Osteocyte (in vitro differentiated cells): ENCODE results near the gene SHE. TPM values are rescaled to one million over a fixed set of nuclear protein-coding genes. Genes with fewer than 3 reads are reported as not detected.

Experiments used
- DNase-seq: peaks from one replicate; pipeline ENCODE4 v3.0.0; 2021; ENCODE audit warnings: mixed read lengths; ENCODE audit not compliant: unreplicated experiment; ENCODE audit errors: extremely low spot score
- H3K27ac Mint-ChIP-seq: one replicate; pipeline ENCODE4 v1.8.0; 2021; ENCODE audit warnings: mild to moderate bottlenecking, mixed read lengths; ENCODE audit not compliant: unreplicated experiment
- H3K27me3 Mint-ChIP-seq: one replicate; pipeline ENCODE4 v1.8.0; 2021; ENCODE audit warnings: mixed read lengths; ENCODE audit not compliant: unreplicated experiment
- H3K36me3 Mint-ChIP-seq: one replicate; pipeline ENCODE4 v1.8.0; 2021; ENCODE audit warnings: mixed read lengths; ENCODE audit not compliant: unreplicated experiment
- H3K4me1 Mint-ChIP-seq: one replicate; pipeline ENCODE4 v1.8.0; 2021; ENCODE audit warnings: mixed read lengths; ENCODE audit not compliant: unreplicated experiment
- H3K4me3 Mint-ChIP-seq: one replicate; pipeline ENCODE4 v1.8.0; 2021; ENCODE audit warnings: mild to moderate bottlenecking, moderate library complexity, mixed read lengths; ENCODE audit not compliant: unreplicated experiment
- H3K9me3 Mint-ChIP-seq: one replicate; pipeline ENCODE4 v1.8.0; 2021; ENCODE audit warnings: mixed read lengths; ENCODE audit not compliant: unreplicated experiment
- total RNA-seq: library from RNA; stranded (reverse); gene quantifications from 2 replicates; pipeline ENCODE4 v1.2.1, GENCODE V29; 2021
- TF ChIP-seq, protein P1 (sequence below): fragments of 200-600 bp; sonication (generic); IDR thresholded peaks from 2 replicates; pipeline ENCODE4 v1.5.0; 2021; ENCODE audit warnings: antibody characterized with exemption, mild to moderate bottlenecking, moderate library complexity

Gene SHE
- total RNA-seq, 1 donor from 2014 or later: not detected

DNA sequence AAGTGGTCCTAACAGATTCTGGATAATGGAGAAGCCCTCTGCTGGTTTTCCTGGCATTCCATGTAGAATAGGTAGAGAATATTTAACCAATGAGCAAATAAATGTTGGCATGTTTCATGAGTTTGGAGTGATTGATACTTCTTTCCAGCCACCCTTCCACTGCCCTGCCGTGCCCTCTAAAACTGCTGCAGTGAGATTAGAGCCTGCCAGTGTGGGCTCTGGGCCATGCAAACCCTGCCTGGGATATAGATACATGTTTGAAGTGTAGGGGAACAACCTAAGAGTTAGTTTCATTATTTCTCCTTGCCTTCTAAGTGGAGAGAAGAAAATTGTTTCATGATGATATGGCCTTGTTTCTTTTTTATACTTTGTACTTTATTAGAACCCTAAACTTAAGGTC is 45.8 kb upstream of the SHE start:
- TF ChIP-seq, protein P1, sequence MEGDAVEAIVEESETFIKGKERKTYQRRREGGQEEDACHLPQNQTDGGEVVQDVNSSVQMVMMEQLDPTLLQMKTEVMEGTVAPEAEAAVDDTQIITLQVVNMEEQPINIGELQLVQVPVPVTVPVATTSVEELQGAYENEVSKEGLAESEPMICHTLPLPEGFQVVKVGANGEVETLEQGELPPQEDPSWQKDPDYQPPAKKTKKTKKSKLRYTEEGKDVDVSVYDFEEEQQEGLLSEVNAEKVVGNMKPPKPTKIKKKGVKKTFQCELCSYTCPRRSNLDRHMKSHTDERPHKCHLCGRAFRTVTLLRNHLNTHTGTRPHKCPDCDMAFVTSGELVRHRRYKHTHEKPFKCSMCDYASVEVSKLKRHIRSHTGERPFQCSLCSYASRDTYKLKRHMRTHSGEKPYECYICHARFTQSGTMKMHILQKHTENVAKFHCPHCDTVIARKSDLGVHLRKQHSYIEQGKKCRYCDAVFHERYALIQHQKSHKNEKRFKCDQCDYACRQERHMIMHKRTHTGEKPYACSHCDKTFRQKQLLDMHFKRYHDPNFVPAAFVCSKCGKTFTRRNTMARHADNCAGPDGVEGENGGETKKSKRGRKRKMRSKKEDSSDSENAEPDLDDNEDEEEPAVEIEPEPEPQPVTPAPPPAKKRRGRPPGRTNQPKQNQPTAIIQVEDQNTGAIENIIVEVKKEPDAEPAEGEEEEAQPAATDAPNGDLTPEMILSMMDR: no peak
- Mint-ChIP-seq H3K4me1 (peaks cover 5% of the 10 kb centered on the region), H3K4me3 (no peak overlapping the region), H3K36me3 (peaks cover 27% of the 10 kb centered on the region), H3K9me3 (no peaks in the 10 kb centered on the region), H3K27ac (peak overlapping the region; percentile 11), H3K27me3 (no peaks in the 10 kb centered on the region)
- DNase-seq: no peak

DNA sequence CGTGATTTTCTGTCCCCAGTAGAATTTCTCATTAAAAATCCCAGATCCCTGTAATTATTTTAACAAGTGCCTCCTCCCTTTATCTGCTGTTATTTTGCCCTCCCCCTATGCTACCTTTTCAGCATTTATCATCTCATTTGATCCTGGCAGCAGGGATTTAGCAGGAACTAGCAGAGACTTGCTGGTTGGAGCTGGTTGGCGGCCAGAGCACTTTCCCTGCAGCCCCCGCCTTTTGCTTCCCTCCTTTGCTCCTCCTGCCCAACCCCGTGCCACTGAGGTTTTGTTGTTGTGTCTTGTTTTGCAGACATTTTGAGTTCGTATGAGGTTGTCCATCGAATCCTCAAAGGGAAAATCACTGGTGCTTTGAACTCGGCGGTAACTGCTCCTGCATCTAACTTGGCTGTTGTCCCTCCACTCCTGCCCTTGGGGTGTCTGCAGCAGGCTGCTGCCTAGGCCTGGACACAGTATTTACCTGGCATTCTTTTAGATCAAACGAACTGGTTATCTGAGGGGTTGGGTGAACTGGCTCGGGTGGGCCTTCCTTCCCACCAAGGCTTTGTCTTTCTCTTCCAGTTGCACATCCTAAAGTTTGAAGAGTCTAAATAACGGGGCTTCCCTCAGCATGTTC is 45.0 kb upstream of the SHE start:
- Mint-ChIP-seq H3K27me3 (peaks cover 2% of the 10 kb centered on the region), H3K36me3 (peaks cover 21% of the 10 kb centered on the region), H3K27ac (no peak overlapping the region), H3K4me3 (no peak overlapping the region), H3K9me3 (no peaks in the 10 kb centered on the region), H3K4me1 (peaks cover 5% of the 10 kb centered on the region)
- no peak for DNase-seq
- TF ChIP-seq, protein P1: no peak

DNA sequence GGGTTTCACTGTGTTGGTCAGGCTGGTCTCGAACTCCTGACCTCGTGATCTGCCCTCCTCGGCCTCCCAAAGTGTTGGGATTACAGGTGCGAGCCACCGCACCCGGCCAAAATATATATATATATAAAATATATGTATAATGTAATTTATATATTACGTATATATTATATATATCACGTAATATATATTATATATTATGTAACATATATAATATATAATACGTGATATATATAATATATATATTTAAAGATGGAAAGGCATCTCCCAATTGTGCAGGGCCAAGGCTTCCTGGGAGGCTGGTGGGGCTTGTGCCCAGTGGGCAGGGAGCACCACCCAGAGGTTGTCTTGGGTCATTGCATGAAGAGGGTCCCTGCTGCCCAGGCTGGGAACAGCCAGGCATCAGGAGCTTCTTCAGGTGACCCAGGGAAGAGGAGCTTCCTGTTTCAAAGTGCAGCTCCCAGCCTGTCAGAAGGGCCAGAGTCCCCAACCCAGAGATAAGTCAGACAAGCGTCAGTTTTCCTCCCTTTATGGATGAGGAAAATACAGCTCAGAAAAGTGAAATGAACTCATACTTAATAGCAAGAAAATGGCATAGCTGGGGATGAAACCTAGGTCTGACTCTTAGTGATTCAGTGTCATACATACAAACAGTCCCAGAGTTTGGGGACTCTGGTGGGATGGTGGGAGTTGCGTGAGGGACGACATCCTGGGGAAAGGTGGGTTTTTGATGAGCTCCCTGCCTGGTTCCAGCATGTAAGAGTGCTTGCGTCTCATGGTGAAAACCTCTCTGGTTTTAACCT is 44.3 kb upstream of the SHE start:
- Mint-ChIP-seq H3K4me1 (peaks cover 5% of the 10 kb centered on the region), H3K27ac (no peak overlapping the region), H3K27me3 (peaks cover 10% of the 10 kb centered on the region), H3K9me3 (no peaks in the 10 kb centered on the region), H3K4me3 (no peak overlapping the region), H3K36me3 (peaks cover 15% of the 10 kb centered on the region)
- no peak for DNase-seq
- TF ChIP-seq, protein P1: peak; percentile 72

DNA sequence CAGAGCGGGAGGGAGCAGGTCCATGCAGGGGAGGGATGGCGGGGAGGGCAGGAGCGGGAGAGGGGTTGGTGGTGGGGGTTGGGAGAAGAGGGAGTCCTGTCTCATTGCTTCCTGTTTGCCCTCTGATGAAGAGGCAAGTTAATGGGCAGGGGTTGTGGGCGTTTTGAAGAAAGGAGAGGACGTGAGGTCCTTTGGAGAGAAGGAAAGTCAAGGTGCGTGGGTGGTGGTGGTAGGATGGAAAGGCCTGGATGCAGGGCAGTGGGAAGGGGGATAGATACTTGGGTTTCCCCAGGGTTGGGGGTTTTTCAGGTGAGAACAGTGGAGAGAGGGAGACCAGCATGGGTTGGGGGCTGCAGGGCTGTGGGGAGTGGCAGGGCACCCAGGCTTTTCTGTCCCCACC is 39.0 kb upstream of the SHE start:
- TF ChIP-seq, protein P1: no peak
- H3K9me3 Mint-ChIP-seq: no peaks in the 10 kb centered on the region
- H3K36me3 Mint-ChIP-seq: no peaks in the 10 kb centered on the region
- DNase-seq: no peak
- H3K4me1 Mint-ChIP-seq: no peaks in the 10 kb centered on the region
- H3K4me3 Mint-ChIP-seq: no peak overlapping the region
- H3K27ac Mint-ChIP-seq: no peak overlapping the region
- H3K27me3 Mint-ChIP-seq: peaks cover 47% of the 10 kb centered on the region
